ENCODE measurements around the gene GSG1L. TPM values are rescaled to one million over a fixed set of nuclear protein-coding genes. Genes with fewer than 3 reads are reported as not detected.

Gene GSG1L
- total RNA-seq (not detected in 2 replicates), polyA plus RNA-seq (not detected in 2 replicates)

DNA sequence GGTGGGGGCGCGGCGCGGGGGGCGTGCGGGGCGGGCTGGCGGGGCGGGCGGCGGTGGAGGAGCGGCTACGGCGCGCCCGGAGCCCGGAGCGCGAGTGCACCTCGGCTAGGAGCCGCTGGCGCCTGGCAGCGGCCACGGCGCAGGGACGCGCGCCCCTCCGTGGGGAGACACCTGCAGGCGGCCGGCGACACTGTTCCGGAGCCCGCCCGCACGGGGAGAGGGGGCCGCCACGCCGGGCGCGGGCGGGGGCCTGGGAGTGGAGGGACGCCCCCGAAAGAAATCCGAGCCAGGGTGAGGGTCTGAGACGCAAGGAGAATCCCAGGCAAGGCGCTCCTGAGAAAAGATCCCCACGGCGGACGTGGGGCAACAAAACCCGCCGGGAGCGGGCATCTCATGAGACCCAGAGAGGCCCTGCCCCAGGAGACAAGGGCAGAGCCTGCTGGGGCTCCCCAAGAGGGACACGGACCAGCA lies at the start of gene GSG1L:
GSG1L (minus strand) TSS at position 124 of the 471 bp plus-strand sequence. CDS start 290 bp downstream, outside the sequence.
- DNase-seq (ENCODE audit: low spot score), result peak; percentile 32
- Histone ChIP-seq H3K27ac (no peak within 1 kb of the TSS), H3K27me3 (peaks cover 71% of the 10 kb centered on the region), H3K9me3 (ENCODE audit: low read depth) (no peaks in the 10 kb centered on the region), H3K4me1 (ENCODE audit: insufficient read depth) (no peaks in the 10 kb centered on the region), H3K36me3 (replicated peaks; ENCODE audit: insufficient read depth, low read depth) (no peaks in the 10 kb centered on the region), H3K4me2 (peak within 1 kb of the TSS; percentile 75), H3K9me2 (replicated peaks; ENCODE audit: insufficient read depth) (no peaks in the 10 kb centered on the region), H4K20me1 (ENCODE audit: insufficient read depth, poor library complexity, severe bottlenecking) (no peaks in the 10 kb centered on the region), H3K79me2 (no peaks in the 10 kb centered on the region), H3K4me3 (no peak within 1 kb of the TSS), H2AFZ (no peak within 1 kb of the TSS)
- no peak for TF ChIP-seq EZH2 (IDR thresholded peaks at IDR 0.05; ENCODE audit: borderline replicate concordance)
- TF ChIP-seq EZH2phosphoT487 (IDR thresholded peaks at IDR 0.05; ENCODE audit: low read depth, severe bottlenecking, unreplicated experiment), result no peak
- TF ChIP-seq, protein P1, sequence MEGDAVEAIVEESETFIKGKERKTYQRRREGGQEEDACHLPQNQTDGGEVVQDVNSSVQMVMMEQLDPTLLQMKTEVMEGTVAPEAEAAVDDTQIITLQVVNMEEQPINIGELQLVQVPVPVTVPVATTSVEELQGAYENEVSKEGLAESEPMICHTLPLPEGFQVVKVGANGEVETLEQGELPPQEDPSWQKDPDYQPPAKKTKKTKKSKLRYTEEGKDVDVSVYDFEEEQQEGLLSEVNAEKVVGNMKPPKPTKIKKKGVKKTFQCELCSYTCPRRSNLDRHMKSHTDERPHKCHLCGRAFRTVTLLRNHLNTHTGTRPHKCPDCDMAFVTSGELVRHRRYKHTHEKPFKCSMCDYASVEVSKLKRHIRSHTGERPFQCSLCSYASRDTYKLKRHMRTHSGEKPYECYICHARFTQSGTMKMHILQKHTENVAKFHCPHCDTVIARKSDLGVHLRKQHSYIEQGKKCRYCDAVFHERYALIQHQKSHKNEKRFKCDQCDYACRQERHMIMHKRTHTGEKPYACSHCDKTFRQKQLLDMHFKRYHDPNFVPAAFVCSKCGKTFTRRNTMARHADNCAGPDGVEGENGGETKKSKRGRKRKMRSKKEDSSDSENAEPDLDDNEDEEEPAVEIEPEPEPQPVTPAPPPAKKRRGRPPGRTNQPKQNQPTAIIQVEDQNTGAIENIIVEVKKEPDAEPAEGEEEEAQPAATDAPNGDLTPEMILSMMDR (IDR thresholded peaks at IDR 0.05; ENCODE audit: poor library complexity), result peak; percentile 17
- WGBS (ENCODE audit: low lambda C conversion rate, missing lambda C conversion rate), result 35% methylated on average over 8 of the region's 54 CpGs

DNA sequence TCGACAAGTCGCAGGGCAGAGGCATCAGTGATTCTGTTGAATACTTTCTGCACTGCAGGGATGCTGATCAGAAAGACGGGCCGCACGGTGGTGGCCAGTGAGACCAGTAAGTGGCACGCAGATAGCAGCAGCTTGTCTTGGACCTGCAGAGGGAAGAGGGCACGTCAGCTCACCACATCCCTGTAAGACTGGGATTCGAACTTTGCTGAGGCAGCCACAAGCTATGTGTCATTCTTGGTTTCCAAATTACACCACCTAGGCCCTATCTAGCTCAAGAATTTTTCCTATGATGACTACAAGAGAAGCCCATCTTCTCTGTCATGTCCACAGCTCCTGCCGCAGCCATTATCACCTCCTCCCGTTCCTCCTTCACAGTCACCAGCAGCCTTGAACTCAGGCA lies 49.4 kb upstream of the GSG1L start:
- 92% methylated on average over 10 of the region's 10 CpGs for WGBS (ENCODE audit: low lambda C conversion rate, missing lambda C conversion rate)
- no peaks in the 10 kb centered on the region for H3K79me2 ChIP-seq
- peaks cover 6% of the 10 kb centered on the region for H3K36me3 ChIP-seq (replicated peaks; ENCODE audit: insufficient read depth, low read depth)
- TF ChIP-seq EZH2phosphoT487 (IDR thresholded peaks at IDR 0.05; ENCODE audit: low read depth, severe bottlenecking, unreplicated experiment), result no peak
- TF ChIP-seq EZH2 (IDR thresholded peaks at IDR 0.05; ENCODE audit: borderline replicate concordance), result no peak
- TF ChIP-seq, protein P1 (IDR thresholded peaks at IDR 0.05; ENCODE audit: poor library complexity), result no peak
- H3K4me1 ChIP-seq (ENCODE audit: insufficient read depth), result no peaks in the 10 kb centered on the region
- no peaks in the 10 kb centered on the region for H3K9me3 ChIP-seq (ENCODE audit: low read depth)
- no peak overlapping the region for H3K4me3 ChIP-seq
- no peaks in the 10 kb centered on the region for H3K9me2 ChIP-seq (replicated peaks; ENCODE audit: insufficient read depth)
- no peaks in the 10 kb centered on the region for H4K20me1 ChIP-seq (ENCODE audit: insufficient read depth, poor library complexity, severe bottlenecking)
- no peak overlapping the region for H3K4me2 ChIP-seq
- no peak overlapping the region for H2AFZ ChIP-seq
- DNase-seq (ENCODE audit: low spot score), result no peak
- no peaks in the 10 kb centered on the region for H3K27me3 ChIP-seq
- no peak overlapping the region for H3K27ac ChIP-seq

DNA sequence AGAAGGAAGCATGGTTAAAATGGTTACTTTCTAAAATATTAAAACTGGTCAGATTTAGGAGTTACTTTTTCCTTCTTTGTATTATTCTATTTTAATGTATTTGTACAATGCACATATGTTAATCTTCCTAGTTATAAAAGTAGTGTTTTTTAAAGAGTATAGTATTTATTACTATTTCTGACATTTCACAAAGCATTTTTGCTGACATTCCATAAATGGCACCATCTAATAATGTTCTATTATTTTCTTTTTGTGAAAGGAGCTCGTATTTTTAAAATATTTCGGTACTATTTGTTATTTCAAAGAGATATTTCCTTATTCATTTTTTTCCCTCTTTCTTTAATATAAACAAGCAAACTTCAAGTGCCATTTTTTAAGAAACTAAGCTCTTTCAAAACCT lies 47.5 kb upstream of the GSG1L start:
- no peak overlapping the region for H2AFZ ChIP-seq
- no peaks in the 10 kb centered on the region for H3K4me1 ChIP-seq (ENCODE audit: insufficient read depth)
- 97% methylated on average over 2 of the region's 2 CpGs for WGBS (ENCODE audit: low lambda C conversion rate, missing lambda C conversion rate)
- H3K27me3 ChIP-seq, result no peaks in the 10 kb centered on the region
- no peak overlapping the region for H3K27ac ChIP-seq
- H3K4me2 ChIP-seq, result no peak overlapping the region
- no peaks in the 10 kb centered on the region for H3K9me2 ChIP-seq (replicated peaks; ENCODE audit: insufficient read depth)
- no peaks in the 10 kb centered on the region for H3K9me3 ChIP-seq (ENCODE audit: low read depth)
- no peaks in the 10 kb centered on the region for H4K20me1 ChIP-seq (ENCODE audit: insufficient read depth, poor library complexity, severe bottlenecking)
- H3K36me3 ChIP-seq (replicated peaks; ENCODE audit: insufficient read depth, low read depth), result peaks cover 6% of the 10 kb centered on the region
- TF ChIP-seq EZH2phosphoT487 (IDR thresholded peaks at IDR 0.05; ENCODE audit: low read depth, severe bottlenecking, unreplicated experiment), result no peak
- TF ChIP-seq, protein P1 (IDR thresholded peaks at IDR 0.05; ENCODE audit: poor library complexity), result no peak
- no peak for TF ChIP-seq EZH2 (IDR thresholded peaks at IDR 0.05; ENCODE audit: borderline replicate concordance)
- no peaks in the 10 kb centered on the region for H3K79me2 ChIP-seq
- H3K4me3 ChIP-seq, result no peak overlapping the region
- DNase-seq (ENCODE audit: low spot score), result no peak
